ENCODE measurements around the gene LIN54. TPM values are rescaled to one million over a fixed set of nuclear protein-coding genes. Genes with fewer than 3 reads are reported as not detected.
A peak's percentile ranks its signal among the peaks of the same experiment; 100 is the strongest.

Gene LIN54
- total and polyA plus RNA-seq, 2 of the 13 experiments (the other 11 are each of a cell fraction or from before 2014, with no cell fraction given), result 25.2 to 32.9 TPM

GRCh38 chr4:82900411-82901182 lies 110.0 kb downstream of the LIN54 start, which contains the start of gene THAP9 (continued):
- TF ChIP-seq ZNF883 (CRISPR knock-in tag; IDR thresholded peaks at IDR 0.05; ENCODE audit: not compliant biosample characterization) (peak; percentile 88), ZSCAN25 (CRISPR knock-in tag; IDR thresholded peaks at IDR 0.05) (peak; percentile 65; the same call in 1 of the 2 replicates), ZFP41 (CRISPR knock-in tag; IDR thresholded peaks at IDR 0.05; ENCODE audit: borderline replicate concordance) (no peak), ZNF3 (CRISPR knock-in tag; IDR thresholded peaks at IDR 0.05) (no peak), ZNF383 (CRISPR knock-in tag; IDR thresholded peaks at IDR 0.05; ENCODE audit: borderline replicate concordance) (no peak), SKI (IDR thresholded peaks at IDR 0.05; ENCODE audit: partially characterized antibody) (no peak), PHF8 (CRISPR knock-in tag; IDR thresholded peaks at IDR 0.05) (peak; percentile 85), NFATC3 (CRISPR knock-in tag; IDR thresholded peaks at IDR 0.05) (no peak), YEATS4 (CRISPR knock-in tag; IDR thresholded peaks at IDR 0.05; ENCODE audit: borderline replicate concordance) (peak; percentile 98), GZF1 (CRISPR knock-in tag; IDR thresholded peaks at IDR 0.05) (no peak), HNF4G (IDR thresholded peaks at IDR 0.05; ENCODE audit: borderline replicate concordance, low read depth, low read length) (no peak), HNF4G (CRISPR knock-in tag; IDR thresholded peaks at IDR 0.05; ENCODE audit: borderline replicate concordance, low read depth) (no peak), RERE (CRISPR knock-in tag; IDR thresholded peaks at IDR 0.05; ENCODE audit: low read depth) (no peak), E2F1 (CRISPR knock-in tag; IDR thresholded peaks at IDR 0.05) (peak; percentile 92), ZNF432 (CRISPR knock-in tag; IDR thresholded peaks at IDR 0.05; ENCODE audit: borderline replicate concordance) (no peak), ZNF296 (CRISPR knock-in tag; conservative IDR thresholded peaks at IDR 0.05) (no peak), ZBTB44 (CRISPR knock-in tag; IDR thresholded peaks at IDR 0.05) (no peak), POLR2A (IDR thresholded peaks at IDR 0.05; ENCODE audit: insufficient read depth in 1 of 2, low read depth in 2 of 2, low read length in 2 of 2) (peak; percentile 73 to 92), RFXANK (CRISPR knock-in tag; IDR thresholded peaks at IDR 0.05) (peak; percentile 51; the same call in 1 of the 2 replicates), AGO2 (optimal IDR thresholded peaks at IDR 0.05; ENCODE audit: low read depth, low read length) (peak; percentile 80), CREBL2 (CRISPR knock-in tag; IDR thresholded peaks at IDR 0.05; ENCODE audit: borderline replicate concordance) (no peak; the same call in 1 of the 2 replicates), SMYD3 (CRISPR knock-in tag; IDR thresholded peaks at IDR 0.05) (peak; percentile 37; the same call in 1 of the 2 replicates), FOXJ3 (CRISPR knock-in tag; IDR thresholded peaks at IDR 0.05; ENCODE audit: borderline replicate concordance) (peak; percentile 64; the same call in 1 of the 2 replicates)
